ENCODE results near the gene CCDC30. TPM values are rescaled to one million over a fixed set of nuclear protein-coding genes. Genes with fewer than 3 reads are reported as not detected.

CCDC30 gene
- total RNA-seq, 4 donors from 2014 or later = 0.38 to 2.2 (median 1.0) TPM

DNA sequence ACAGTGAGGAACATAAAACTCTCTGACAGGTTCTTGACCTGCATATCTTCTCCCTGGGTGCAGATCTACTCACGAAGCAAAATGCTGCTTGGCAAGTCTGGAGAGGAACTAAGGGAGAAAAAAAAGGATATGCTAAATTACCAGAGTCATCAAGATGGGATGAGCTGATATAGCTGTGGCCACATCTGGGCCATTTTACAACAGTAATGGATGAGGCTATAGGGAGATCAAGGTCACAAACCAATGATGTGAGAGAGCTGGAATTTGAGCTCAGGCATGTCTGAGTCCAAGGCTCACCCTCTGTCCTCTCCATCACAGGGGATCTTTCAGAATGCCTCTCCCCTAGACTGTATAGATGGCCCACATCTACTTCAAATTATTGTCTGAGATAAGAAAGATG is 33.5 kb upstream of the CCDC30 start:
- TF ChIP-seq CTCF (IDR thresholded peaks at IDR 0.05) (no peak), POLR2A (IDR thresholded peaks at IDR 0.05) (no peak)
- DNase-seq (ENCODE audit: low spot score in 2 of 2) = no peak
- WGBS, 2 donors = 57 to 77% methylated on average over 1 of the region's 1 CpG
- no peak overlapping the region for H3K4me3 ChIP-seq (ENCODE audit: low read depth, poor library complexity, severe bottlenecking)
- intact Hi-C loops (cut with DNase I; ENCODE audit: low total_unique reads) = no loop called here

DNA sequence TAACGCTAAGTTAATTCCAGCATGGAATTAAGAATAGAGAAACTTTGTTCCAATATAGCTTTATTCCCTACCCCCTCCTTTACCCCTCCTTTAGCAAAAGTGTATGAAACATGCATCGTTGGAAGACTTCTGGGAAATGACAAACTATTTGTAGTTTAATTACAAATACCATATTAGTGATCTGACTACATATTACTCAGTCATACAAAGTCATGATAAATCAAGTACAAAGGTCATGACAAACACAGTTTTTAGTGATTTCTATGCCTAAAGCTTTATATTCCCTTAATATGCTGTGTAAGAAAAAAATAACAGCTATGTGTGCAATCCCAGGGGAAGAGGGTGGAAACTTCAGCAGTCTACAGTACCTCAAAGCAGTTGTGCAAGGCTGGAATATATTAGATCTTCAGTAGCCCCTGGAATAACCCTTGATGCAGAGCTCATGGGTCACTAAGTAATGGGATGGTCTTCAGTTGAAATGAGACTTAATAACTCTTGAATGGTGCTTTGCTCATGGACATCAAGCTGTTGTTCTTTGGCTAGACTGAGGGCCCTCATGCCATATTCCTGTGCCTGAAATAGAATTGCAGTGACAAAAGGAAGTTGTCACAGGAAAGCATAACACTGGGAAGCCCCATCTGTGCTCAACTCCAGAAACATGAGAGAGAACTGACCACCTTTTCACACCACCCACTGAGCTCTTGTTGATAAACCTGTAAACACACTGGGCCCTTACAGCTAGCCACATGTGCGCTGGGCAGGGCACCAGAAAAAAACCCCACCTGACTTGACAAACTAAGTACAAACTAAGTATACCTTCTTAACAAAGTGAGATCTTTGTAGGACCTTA is 32.6 kb upstream of the CCDC30 start:
- 85 to 86% methylated on average over 3 of the region's 3 CpGs for WGBS, 2 donors
- TF ChIP-seq CTCF (IDR thresholded peaks at IDR 0.05) (no peak), POLR2A (IDR thresholded peaks at IDR 0.05) (no peak)
- no peak for DNase-seq (ENCODE audit: low spot score in 2 of 2)
- no peak overlapping the region for H3K4me3 ChIP-seq (ENCODE audit: low read depth, poor library complexity, severe bottlenecking)
- intact Hi-C loops (cut with DNase I; ENCODE audit: low total_unique reads) = no loop called here

- intact Hi-C loops (cut with DNase I; ENCODE audit: low total_unique reads) = no loop called here
- 83 to 84% methylated on average over 3 of the region's 3 CpGs for WGBS, 2 donors
- TF ChIP-seq POLR2A (IDR thresholded peaks at IDR 0.05) = no peak
- no peak for DNase-seq (ENCODE audit: low spot score in 2 of 2)
- no peak overlapping the region for H3K4me3 ChIP-seq (ENCODE audit: low read depth, poor library complexity, severe bottlenecking)
These were observed 31.6 kb upstream of the CCDC30 start for GRCh38 chr1:42431514-42431913.

DNA sequence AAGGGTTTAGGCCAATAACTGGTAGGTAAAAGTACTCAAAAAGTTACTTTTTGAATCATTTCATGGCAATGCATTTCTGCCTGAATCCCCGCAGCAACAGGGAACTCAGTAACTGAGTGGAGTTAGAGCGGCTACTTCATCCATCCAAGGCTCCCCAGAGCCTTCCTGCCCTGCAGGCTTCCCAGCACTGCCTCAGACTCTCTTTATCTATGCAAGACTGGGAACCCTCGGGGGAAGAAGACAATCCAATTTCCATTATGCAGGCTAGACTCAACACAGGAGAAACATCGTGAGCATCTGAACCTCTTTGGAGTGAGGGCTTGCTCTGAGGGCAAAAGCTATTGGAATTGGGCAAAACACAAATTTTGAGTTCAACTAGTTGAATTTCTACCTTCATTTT is 30.4 kb upstream of the CCDC30 start:
- 90 to 94% methylated on average over 4 of the region's 4 CpGs for WGBS, 2 donors
- TF ChIP-seq CTCF (IDR thresholded peaks at IDR 0.05) (no peak), POLR2A (IDR thresholded peaks at IDR 0.05) (no peak)
- intact Hi-C loops (cut with DNase I; ENCODE audit: low total_unique reads) = no loop called here
- no peak overlapping the region for H3K4me3 ChIP-seq (ENCODE audit: low read depth, poor library complexity, severe bottlenecking)
- DNase-seq (ENCODE audit: low spot score in 2 of 2) = no peak

DNA sequence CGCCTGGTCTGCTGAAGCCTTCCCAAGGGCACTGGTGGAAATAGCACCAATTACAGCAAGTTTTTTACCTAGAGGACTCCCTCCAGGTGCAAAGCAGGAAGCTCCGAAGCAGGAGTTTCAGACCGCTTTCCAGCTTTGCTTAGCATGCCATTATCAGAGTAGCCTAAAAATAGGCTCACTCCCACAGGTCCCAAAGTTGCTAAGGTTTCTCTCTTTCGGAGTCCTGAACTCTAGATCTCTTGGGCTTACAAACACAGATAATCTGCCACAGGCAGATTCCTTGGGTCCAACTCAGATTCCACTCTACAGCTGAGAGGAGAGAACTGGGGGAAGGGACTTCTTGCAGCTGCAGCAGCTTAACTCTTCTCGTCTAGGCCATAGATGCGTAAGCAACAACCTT is 29.7 kb upstream of the CCDC30 start:
- TF ChIP-seq CTCF (IDR thresholded peaks at IDR 0.05) (no peak), POLR2A (IDR thresholded peaks at IDR 0.05) (no peak)
- 88 to 92% methylated on average over 6 of the region's 6 CpGs for WGBS, 2 donors
- H3K4me3 ChIP-seq (ENCODE audit: low read depth, poor library complexity, severe bottlenecking) = no peak overlapping the region
- intact Hi-C loops (cut with DNase I; ENCODE audit: low total_unique reads) = no loop called here
- DNase-seq (ENCODE audit: low spot score in 2 of 2) = no peak

GRCh38 chr1:42434340-42434739 is 28.7 kb upstream of the CCDC30 start:
- WGBS, 2 donors = 90 to 94% methylated on average over 4 of the region's 4 CpGs
- intact Hi-C loops (cut with DNase I; ENCODE audit: low total_unique reads) = no loop called here
- DNase-seq (ENCODE audit: low spot score in 2 of 2) = no peak
- H3K4me3 ChIP-seq (ENCODE audit: low read depth, poor library complexity, severe bottlenecking) = no peak overlapping the region
- TF ChIP-seq CTCF (IDR thresholded peaks at IDR 0.05) = no peak
- no peak for TF ChIP-seq POLR2A (IDR thresholded peaks at IDR 0.05)
